Keratinocyte (primary cell): ENCODE data around the gene PIBF1.

ENCODE experiments used
- CTCF ChIP-seq, 3 experiments: IDR thresholded peaks in 1 of 3; conservative IDR thresholded peaks in 1 of 3; optimal IDR thresholded peaks in 1 of 3; 2 replicates in 2 of 3; 3 replicates in 1 of 3; pipeline versions ENCODE3 to v1.5.1; 2011; ENCODE audit warnings: low read length in 3 of 3, mild to moderate bottlenecking in 3 of 3, moderate library complexity in 2 of 3, control low read depth in 1 of 3, inconsistent platforms in 1 of 3; ENCODE audit not compliant: insufficient read depth in 2 of 3; ENCODE audit errors: extremely low read depth in 1 of 3
- EZH2 ChIP-seq: IDR thresholded peaks from one replicate; pipeline ENCODE4 v1.6.1; 2012; ENCODE audit warnings: inconsistent platforms, mild to moderate bottlenecking, low read length, moderate library complexity

GRCh38 chr13:72884101-72884500 lies 102.2 kb downstream of the PIBF1 start:
- TF ChIP-seq CTCF (optimal IDR thresholded peaks at IDR 0.05 in 1 of 3, IDR thresholded peaks at IDR 0.05 in 1 of 3, conservative IDR thresholded peaks at IDR 0.05 in 1 of 3; ENCODE audit: extremely low read depth in 1 of 3, insufficient read depth in 2 of 3, low read length in 3 of 3) (no peak), EZH2 (no peak)
